CD4-positive, alpha-beta T cell treated with Interleukin-17A for 4 hours (primary cell): ENCODE measurements around the gene CD164.
"Not testable (repeated sequence)": the region's sequence is repeated elsewhere in the genome, so short reads cannot be mapped to it uniquely, and the experiment has no call there.

Experiments
- DNase-seq: peaks from one replicate; pipeline ENCODE4 v3.0.0-alpha.2; 2020; ENCODE audit warnings: mixed read lengths

CD164 gene

DNA sequence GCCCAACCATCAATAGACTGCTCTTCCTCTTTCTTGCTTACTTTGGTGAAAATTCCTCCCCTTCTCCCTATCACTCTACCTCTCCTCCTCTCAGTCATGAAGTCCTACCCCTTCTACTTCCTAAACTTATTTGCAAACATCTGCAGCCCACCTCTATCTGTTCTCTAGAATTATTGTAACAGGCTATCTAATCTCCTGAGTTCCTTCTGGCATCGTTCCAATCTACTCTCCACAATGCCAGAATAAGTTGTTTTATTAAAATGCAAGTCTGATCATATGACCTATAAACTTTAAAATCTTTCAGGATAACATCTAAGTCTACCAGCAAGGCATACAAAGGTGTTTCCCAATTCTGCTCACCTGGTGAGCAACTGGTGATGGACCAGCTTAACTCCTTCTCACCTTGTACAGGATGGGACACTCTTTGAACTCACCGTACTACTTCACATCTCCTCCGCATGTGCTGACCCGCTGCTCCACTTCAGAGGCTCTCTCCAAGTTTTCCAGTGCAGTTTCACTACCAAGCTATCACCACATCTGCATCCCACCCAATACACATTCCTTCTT is 7.9 kb downstream of the CD164 start:
- no peak for DNase-seq

GRCh38 chr6:109373762-109374161 is 8.5 kb downstream of the CD164 start:
- DNase-seq: no peak

- no peak for DNase-seq
Observed at GRCh38 chr6:109373331-109373730, 8.9 kb downstream of the CD164 start.

- DNase-seq: no peak
Observed at GRCh38 chr6:109372130-109372529, 10.1 kb downstream of the CD164 start.

- no peak for DNase-seq
Observed at GRCh38 chr6:109370792-109371191, 11.5 kb downstream of the CD164 start.

DNA sequence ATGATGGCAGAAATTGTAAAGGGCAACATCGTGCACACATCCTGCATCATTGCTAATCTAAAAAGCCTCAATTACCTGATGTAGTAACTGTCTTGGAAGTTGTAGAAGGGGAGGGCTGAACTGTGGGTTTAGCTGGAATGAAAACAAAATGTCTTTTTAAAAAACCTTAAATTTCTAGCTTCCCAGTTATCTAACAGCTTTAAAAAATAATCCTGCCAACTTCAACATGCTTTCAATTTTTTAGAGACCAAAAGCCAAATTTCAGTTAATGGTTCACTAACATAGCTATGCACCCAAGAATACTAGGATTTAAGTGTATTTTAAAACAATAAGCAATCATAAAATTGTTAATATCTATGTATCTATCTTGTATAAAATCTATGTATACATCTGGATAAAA is 11.9 kb downstream of the CD164 start:
- no peak for DNase-seq

DNA sequence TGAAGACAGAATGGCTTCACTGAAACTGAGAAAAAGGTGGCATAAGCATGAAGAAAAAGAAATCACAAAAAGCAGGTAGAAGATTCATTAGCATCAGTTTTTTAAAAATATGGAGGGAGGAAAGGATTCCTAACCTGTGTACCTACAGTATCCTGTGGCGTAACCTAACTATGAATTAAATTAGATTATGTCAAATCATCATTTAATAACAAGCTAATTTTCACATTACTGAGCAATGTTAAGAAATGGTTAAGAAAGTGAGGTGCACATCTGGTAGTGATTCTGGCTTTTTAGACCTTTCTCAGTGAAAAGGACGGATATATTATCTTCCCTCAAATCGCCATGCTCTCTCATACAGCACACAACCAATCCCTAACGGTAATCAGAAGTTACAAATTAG is 12.5 kb downstream of the CD164 start:
- no peak for DNase-seq

DNA sequence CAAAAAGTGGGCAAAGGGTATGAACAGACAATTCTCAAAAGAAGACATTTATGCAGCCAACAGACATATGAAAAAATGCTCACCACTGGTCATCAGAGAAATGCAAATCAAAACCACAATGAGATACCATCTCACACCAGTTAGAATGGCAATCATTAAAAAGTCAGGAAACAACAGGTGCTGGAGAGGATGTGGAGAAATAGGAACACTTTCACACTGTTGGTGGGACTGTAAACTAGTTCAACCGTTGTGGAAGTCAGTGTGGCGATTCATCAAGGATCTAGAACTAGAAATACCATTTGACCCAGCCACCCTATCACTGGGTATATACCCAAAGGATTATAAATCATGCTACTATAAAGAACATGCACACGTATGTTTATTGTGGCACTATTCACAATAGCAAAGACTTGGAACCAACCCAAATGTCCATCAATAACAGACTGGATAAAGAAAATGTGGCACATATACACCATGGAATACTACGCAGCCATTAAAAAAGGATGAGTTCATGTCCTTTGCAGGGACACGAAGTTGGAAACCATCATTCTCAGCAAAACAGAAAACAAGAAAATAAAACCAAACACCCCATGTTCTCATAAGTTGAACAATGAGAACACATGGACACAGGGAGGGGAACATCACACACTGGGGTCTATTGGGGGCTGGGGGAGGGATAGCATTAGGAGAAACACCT is 17.7 kb downstream of the CD164 start:
- not testable (repeated sequence) for DNase-seq

DNA sequence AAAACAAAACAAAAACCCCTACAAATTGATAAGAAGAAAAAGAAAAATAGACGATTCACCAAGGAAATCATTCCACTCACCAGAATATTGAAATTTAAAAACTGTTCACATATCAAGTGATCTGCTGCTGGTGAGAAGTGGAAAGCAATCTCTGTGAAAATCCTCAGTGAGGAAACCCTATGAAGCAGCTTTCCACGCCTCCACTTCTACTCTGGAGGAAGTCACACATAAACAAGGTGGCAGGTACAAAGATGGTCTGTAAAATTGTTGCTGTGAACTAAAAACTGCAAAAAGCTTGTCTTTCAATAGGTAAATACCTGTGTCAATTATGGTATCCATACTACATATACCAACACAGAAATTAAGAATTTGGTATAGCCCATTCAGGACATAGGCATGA is 18.5 kb downstream of the CD164 start:
- DNase-seq: no peak

DNA sequence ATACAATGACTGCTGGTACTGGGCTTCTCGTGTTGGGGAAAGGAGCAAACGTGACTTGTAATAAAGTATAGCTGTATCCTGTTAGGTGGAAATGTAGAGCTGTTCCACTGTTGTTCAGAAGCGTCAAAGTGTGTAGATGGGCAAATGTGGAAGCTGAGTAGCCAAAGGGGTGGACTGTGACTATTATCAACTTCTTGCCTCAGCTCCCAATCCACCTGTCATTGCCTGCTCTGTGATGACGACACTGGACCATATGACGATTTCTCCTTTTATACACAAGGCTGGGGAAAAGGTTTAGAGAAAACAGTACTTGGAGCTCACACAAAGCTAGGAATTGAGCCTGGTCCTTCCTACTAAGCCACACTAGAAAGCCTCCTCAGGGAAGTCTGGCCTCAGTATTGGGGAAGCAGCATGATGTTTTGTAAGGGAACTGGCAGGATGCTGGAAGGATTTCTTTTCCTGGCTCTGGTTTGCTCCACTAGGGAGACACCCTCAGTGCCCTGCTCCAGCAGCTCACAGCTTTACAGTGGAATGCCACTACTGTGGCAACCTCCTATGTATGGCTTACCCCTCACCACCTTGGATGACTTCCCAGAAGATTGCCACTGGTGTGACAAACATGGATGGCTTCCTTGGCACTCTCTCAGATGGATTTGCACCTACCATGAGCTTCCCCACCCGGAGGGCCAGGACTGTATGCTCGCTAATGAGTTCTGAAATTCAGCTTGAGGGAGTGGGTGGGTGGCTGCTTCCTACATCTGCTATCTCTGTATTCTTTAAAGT is 20.0 kb downstream of the CD164 start:
- no peak for DNase-seq

GRCh38 chr6:109360791-109361190 is 21.5 kb downstream of the CD164 start:
- DNase-seq: no peak

- no peak for DNase-seq
Observed at GRCh38 chr6:109360281-109360680, 22.0 kb downstream of the CD164 start.

DNA sequence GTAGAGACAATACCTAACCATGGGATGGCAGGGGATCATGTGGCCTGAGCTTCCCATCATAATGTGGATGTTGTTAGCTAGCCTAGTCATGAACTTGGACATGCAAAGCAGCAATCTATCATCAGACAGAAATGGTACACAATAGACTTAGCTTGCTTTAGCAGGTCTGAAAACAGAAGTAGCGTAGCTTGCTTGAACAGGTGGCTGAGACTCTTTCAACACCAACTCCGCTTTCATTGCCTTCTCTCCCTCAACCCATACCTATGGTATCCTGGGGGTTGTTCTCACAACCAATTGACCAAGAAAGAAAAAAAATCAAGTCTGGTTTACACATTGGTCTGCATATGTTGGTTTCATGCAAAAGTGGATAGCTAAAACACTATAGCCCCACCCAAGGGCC is 23.0 kb downstream of the CD164 start:
- no peak for DNase-seq

GRCh38 chr6:109358204-109358603 is 24.1 kb downstream of the CD164 start:
- DNase-seq: no peak

DNA sequence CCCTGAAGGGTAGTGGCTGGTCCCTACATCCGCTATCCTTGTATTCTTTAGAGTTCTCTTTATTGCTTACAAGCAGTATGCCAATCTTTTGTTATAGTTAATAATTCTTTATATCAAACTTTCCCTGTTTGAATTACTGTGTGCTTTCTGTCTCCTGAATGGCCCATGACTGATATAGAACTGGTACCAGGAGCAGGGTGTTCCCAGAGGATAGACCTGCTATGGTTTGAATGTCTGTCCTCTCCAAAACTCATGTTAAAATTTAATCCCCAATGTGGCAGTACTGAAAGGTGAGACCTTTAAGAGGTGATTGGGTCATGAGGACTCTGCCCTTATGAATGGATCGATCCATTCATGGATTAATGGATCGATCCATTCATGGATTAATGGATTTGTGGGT is 26.0 kb downstream of the CD164 start:
- no peak for DNase-seq

- no peak for DNase-seq
Observed at GRCh38 chr6:109351231-109352130, 30.8 kb downstream of the CD164 start.

- DNase-seq: no peak
Observed at GRCh38 chr6:109349419-109349987, 32.8 kb downstream of the CD164 start.

GRCh38 chr6:109348226-109348625 is 34.0 kb downstream of the CD164 start:
- no peak for DNase-seq

DNA sequence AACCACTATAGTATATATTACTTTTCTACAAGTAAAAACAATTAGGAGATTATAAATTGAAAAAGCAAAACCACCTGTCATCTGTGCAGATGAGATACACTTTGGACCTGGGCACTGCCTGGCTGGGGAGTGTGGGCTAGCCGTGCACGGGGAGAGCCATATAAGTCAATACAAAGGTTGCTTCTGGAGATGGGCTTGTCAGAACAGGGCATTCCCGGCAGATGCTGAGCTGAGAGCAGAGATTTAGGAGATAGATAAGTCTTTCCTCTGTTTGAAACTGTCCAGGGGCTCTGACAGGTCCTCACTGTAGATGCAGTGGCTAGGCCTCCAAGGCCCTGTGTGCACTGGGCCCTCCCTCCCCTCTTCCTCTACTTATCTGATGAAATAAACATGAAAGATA is 34.5 kb downstream of the CD164 start:
- DNase-seq: no peak

DNA sequence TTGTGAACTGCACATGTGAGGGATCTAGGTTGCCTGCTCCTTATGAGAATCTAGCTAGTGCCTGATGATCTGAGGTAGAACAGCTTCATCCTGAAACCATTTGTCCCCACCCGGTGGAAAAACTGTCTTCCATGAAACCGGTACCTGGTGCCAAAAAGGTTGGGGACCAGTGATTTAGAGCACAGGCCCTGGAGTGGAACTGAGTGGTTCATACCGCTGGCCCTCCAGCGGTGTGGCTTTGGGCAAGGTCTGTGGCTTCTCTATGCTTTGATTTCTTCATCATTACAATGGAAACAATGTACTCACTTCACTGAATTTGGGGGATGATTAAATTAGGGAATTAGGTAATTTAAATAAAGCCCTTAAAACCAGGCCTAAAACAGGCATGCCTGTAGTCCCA is 36.3 kb downstream of the CD164 start:
- DNase-seq: no peak

- no peak for DNase-seq
Observed at GRCh38 chr6:109344226-109344625, 38.0 kb downstream of the CD164 start.

- no peak for DNase-seq
Observed at GRCh38 chr6:109343518-109343917, 38.7 kb downstream of the CD164 start.

- DNase-seq: no peak
Observed at GRCh38 chr6:109342911-109343310, 39.4 kb downstream of the CD164 start.
